Measurements from ENCODE around the gene PTK7. TPM values are rescaled to one million over a fixed set of nuclear protein-coding genes. Genes with fewer than 3 reads are reported as not detected.
A peak's percentile ranks its signal among the peaks of the same experiment; 100 is the strongest.
"Not testable (repeated sequence)": the region's sequence is repeated elsewhere in the genome, so short reads cannot be mapped to it uniquely, and the experiment has no call there.

PTK7 gene
- total RNA-seq, 1 experiment from 2014 or later = 3.3 TPM

DNA sequence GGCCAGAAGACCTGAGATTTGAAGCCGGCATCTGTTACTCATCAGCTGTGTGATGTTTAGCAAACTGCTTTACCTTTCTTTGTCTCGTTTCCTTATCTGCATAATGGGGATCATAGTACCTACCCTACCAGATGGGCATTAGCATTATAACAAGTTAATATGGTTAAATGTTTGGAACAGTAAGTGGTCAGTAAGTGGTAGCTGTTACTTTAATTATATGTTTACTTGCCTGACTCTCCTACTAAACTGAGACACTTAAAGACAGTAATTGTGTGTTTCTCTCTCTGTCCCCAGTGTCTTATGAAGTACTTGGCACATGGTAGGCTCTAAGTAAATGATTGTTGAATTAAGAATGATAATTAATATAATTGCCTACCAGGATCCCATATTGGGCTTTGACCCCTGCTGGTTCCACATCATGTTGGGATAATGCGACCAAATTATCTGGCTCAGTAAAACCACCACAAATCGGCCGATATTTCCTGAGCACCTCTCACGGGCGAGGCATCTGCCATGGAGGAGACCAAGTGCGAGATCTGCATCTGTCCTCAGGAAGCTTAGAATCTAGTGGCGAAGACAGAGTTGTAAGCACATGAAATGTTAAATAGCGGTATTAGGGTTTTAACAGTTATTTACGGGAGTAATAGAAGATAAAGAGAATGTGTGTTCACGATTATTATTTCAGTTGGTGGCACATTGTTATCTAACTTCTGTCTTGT is 31.4 kb downstream of the PTK7 start:
- H3K9me2 ChIP-seq (replicated peaks; ENCODE audit: insufficient read depth, low read length) = no peaks in the 10 kb centered on the region
- no peak for DNase-seq
- H3K79me2 ChIP-seq (ENCODE audit: low read length) = no peaks in the 10 kb centered on the region

DNA sequence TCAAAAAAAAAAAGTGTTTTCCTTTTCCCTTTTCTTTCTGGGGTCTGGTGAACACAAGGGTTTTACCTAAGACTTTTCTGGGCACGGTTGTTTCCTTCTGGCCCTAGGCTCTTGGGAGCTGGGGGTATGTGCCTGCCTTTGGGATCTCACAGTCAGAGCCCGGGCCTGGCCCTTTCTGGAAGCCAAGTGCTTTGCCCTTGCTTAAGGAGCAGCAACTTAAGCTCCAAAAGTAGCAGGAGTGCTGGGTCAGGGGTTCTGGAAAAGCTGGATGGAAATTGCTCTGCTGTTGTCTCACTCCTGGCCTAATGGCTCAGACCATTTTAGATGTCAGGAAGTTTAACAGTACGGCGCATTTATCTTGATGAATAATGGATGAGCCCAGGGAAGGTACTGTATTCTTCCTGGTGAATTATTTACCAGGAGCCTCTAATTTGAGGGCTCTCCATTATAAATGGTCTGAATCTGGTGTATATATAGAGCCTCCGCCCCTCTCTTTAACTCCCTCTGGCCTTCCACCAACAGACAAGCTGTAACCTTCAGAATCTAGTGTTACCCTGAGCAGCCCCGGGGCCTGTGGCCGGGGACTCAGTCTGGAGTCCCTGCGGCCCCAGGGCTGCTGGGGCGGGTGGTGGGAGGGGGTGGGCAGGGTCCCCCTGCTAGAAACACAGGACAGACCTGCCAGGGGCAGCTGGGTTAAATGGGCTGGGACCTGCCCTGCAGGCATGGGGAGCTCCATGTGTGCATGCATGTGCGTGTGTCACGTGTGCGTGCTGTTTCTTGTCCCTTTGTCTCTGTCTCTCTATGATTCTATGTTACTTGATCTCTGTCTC is 37.5 kb downstream of the PTK7 start:
- Histone ChIP-seq H3K4me1 (ENCODE audit: low read length) (no peaks in the 10 kb centered on the region), H3K9ac (ENCODE audit: low read length) (no peak overlapping the region), H2AFZ (ENCODE audit: low read length) (no peak overlapping the region), H3K79me2 (ENCODE audit: low read length) (no peaks in the 10 kb centered on the region), H4K20me1 (ENCODE audit: insufficient read depth, low read depth, low read length) (no peaks in the 10 kb centered on the region), H3K4me2 (ENCODE audit: low read depth, low read length, poor library complexity, severe bottlenecking) (no peak overlapping the region), H3K36me3 (ENCODE audit: insufficient read depth, low read length) (no peaks in the 10 kb centered on the region), H3K4me3 (ENCODE audit: low read length) (no peak overlapping the region), H3K9me3 (ENCODE audit: low read length) (no peaks in the 10 kb centered on the region), H3K27ac (ENCODE audit: low read length) (no peak overlapping the region), H3K9me2 (replicated peaks; ENCODE audit: insufficient read depth, low read length) (no peaks in the 10 kb centered on the region), H3K27me3 (ENCODE audit: low read length) (no peaks in the 10 kb centered on the region)
- no peak for DNase-seq

More for the DNA sequence above, 31.4 kb downstream of the PTK7 start:
- Histone ChIP-seq H3K9ac (ENCODE audit: low read length) (no peak overlapping the region), H3K4me1 (ENCODE audit: low read length) (no peaks in the 10 kb centered on the region), H3K27me3 (ENCODE audit: low read length) (no peaks in the 10 kb centered on the region), H2AFZ (ENCODE audit: low read length) (no peak overlapping the region), H3K4me3 (ENCODE audit: low read length) (no peak overlapping the region), H3K9me3 (ENCODE audit: low read length) (no peaks in the 10 kb centered on the region), H3K4me2 (ENCODE audit: low read depth, low read length, poor library complexity, severe bottlenecking) (no peak overlapping the region), H3K27ac (ENCODE audit: low read length) (no peak overlapping the region), H3K36me3 (ENCODE audit: insufficient read depth, low read length) (no peaks in the 10 kb centered on the region), H4K20me1 (ENCODE audit: insufficient read depth, low read depth, low read length) (no peaks in the 10 kb centered on the region)

DNA sequence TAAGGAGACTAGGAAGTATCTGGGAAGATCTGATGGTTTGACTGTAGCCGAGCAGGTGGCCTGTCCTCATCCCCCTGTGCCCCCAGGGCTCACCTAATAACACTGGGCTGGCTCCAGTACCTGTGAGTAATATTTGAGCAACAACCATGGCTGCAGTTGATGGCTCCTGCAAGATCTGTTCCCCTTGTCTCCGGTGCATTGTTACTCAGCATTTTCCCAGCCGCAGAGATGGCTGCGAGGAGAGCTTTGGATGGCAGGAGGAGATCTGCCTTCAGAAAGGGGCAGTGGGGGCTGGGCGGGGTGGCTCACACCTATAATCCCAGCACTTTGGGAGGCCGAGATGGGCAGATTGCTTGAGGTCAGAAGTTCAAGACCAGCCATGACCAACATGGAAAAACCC is 39.3 kb downstream of the PTK7 start:
- H3K9me3 ChIP-seq (ENCODE audit: low read length) = no peaks in the 10 kb centered on the region

DNA sequence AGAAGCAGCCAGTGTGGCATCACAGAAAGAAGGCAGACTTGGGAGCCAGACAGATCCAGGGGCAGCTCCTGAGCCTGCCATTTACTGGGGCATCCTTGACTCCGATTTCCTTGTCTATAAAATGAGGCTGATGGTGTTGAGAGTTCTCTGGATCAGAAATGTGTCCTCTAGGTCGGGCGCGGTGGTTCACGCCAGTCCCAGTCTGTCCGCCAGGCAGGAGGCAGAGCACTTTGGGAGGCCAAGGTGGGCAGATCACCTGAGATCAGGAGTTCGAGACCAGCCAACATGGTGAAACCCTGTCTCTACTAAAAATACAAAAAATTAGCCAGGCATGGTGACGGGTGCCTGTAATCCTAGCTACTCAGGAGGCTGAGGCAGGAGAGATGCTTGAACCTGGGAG is 41.4 kb downstream of the PTK7 start:
- H3K27me3 ChIP-seq (ENCODE audit: low read length); H3K4me2 ChIP-seq (ENCODE audit: low read depth, low read length, poor library complexity, severe bottlenecking); H3K27ac ChIP-seq (ENCODE audit: low read length); H3K9me3 ChIP-seq (ENCODE audit: low read length); H3K79me2 ChIP-seq (ENCODE audit: low read length); H3K9me2 ChIP-seq (replicated peaks; ENCODE audit: insufficient read depth, low read length); H4K20me1 ChIP-seq (ENCODE audit: insufficient read depth, low read depth, low read length); DNase-seq; H3K4me1 ChIP-seq (ENCODE audit: low read length); H3K36me3 ChIP-seq (ENCODE audit: insufficient read depth, low read length); H3K4me3 ChIP-seq (ENCODE audit: low read length); H3K9ac ChIP-seq (ENCODE audit: low read length); H2AFZ ChIP-seq (ENCODE audit: low read length): not testable (repeated sequence)

More for the DNA sequence above, 39.3 kb downstream of the PTK7 start:
- no peaks in the 10 kb centered on the region for H3K27me3 ChIP-seq (ENCODE audit: low read length)
- no peaks in the 10 kb centered on the region for H3K36me3 ChIP-seq (ENCODE audit: insufficient read depth, low read length)
- no peak for DNase-seq
- no peaks in the 10 kb centered on the region for H3K4me1 ChIP-seq (ENCODE audit: low read length)
- no peak overlapping the region for H3K27ac ChIP-seq (ENCODE audit: low read length)
- no peak overlapping the region for H3K4me2 ChIP-seq (ENCODE audit: low read depth, low read length, poor library complexity, severe bottlenecking)
- H3K9me2 ChIP-seq (replicated peaks; ENCODE audit: insufficient read depth, low read length) = no peaks in the 10 kb centered on the region
- H3K79me2 ChIP-seq (ENCODE audit: low read length) = no peaks in the 10 kb centered on the region
- no peak overlapping the region for H3K9ac ChIP-seq (ENCODE audit: low read length)
- H2AFZ ChIP-seq (ENCODE audit: low read length) = no peak overlapping the region
- H4K20me1 ChIP-seq (ENCODE audit: insufficient read depth, low read depth, low read length) = no peaks in the 10 kb centered on the region
- no peak overlapping the region for H3K4me3 ChIP-seq (ENCODE audit: low read length)

- no peaks in the 10 kb centered on the region for H3K27me3 ChIP-seq (ENCODE audit: low read length)
- H3K9me2 ChIP-seq (replicated peaks; ENCODE audit: insufficient read depth, low read length) = no peaks in the 10 kb centered on the region
- no peak for DNase-seq
- H3K4me3 ChIP-seq (ENCODE audit: low read length) = no peak overlapping the region
- no peak overlapping the region for H3K4me2 ChIP-seq (ENCODE audit: low read depth, low read length, poor library complexity, severe bottlenecking)
- H2AFZ ChIP-seq (ENCODE audit: low read length) = no peak overlapping the region
- no peaks in the 10 kb centered on the region for H3K79me2 ChIP-seq (ENCODE audit: low read length)
- no peaks in the 10 kb centered on the region for H3K9me3 ChIP-seq (ENCODE audit: low read length)
- no peak overlapping the region for H3K27ac ChIP-seq (ENCODE audit: low read length)
- no peaks in the 10 kb centered on the region for H3K36me3 ChIP-seq (ENCODE audit: insufficient read depth, low read length)
- H3K9ac ChIP-seq (ENCODE audit: low read length) = no peak overlapping the region
- H4K20me1 ChIP-seq (ENCODE audit: insufficient read depth, low read depth, low read length) = no peaks in the 10 kb centered on the region
- H3K4me1 ChIP-seq (ENCODE audit: low read length) = peaks cover 4% of the 10 kb centered on the region
Measured at GRCh38 chr6:43119482-43119881, 43.4 kb downstream of the PTK7 start.

DNA sequence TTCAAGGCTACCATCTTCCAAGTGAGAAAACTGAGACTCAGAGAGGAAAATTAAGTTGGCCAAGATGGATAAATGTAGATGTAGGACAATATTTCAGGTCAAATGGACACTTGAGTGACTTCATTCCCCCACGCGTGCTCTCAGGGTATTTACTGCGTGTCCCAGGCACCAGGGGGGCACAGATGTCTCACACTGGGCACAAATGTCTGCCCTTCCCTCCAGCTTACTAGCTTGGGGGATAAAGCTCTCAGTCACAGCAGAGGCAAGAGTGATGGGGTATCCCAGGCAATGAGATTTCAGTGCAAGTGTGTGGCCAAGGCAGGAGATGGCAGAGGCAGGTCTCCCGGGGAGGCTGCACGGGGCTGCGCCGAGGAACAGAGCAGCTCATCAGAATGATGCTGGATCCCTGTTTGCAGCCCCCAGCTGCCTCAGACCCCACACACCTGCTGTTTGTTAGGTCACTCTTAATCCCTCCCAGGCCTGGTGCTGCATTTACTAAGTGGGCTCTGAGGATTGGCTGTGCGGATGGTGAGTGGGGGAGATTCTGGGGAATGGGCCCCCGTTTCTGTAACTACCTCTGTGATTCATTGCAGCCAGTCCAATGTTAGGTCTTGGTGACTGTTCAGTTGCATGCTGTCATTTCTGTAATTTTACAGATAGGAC is 44.1 kb downstream of the PTK7 start:
- no peak overlapping the region for H2AFZ ChIP-seq (ENCODE audit: low read length)
- H3K36me3 ChIP-seq (ENCODE audit: insufficient read depth, low read length) = no peaks in the 10 kb centered on the region
- DNase-seq = no peak
- no peaks in the 10 kb centered on the region for H3K9me3 ChIP-seq (ENCODE audit: low read length)
- no peak overlapping the region for H3K4me3 ChIP-seq (ENCODE audit: low read length)
- H3K27me3 ChIP-seq (ENCODE audit: low read length) = no peaks in the 10 kb centered on the region
- no peak overlapping the region for H3K4me2 ChIP-seq (ENCODE audit: low read depth, low read length, poor library complexity, severe bottlenecking)
- no peaks in the 10 kb centered on the region for H4K20me1 ChIP-seq (ENCODE audit: insufficient read depth, low read depth, low read length)
- H3K9me2 ChIP-seq (replicated peaks; ENCODE audit: insufficient read depth, low read length) = no peaks in the 10 kb centered on the region
- H3K9ac ChIP-seq (ENCODE audit: low read length) = no peak overlapping the region
- no peak overlapping the region for H3K27ac ChIP-seq (ENCODE audit: low read length)
- H3K79me2 ChIP-seq (ENCODE audit: low read length) = no peaks in the 10 kb centered on the region
- H3K4me1 ChIP-seq (ENCODE audit: low read length) = peaks cover 4% of the 10 kb centered on the region

GRCh38 chr6:43120944-43121913 is 45.1 kb downstream of the PTK7 start:
- H3K27ac ChIP-seq (ENCODE audit: low read length) = no peak overlapping the region
- H3K9me2 ChIP-seq (replicated peaks; ENCODE audit: insufficient read depth, low read length) = no peaks in the 10 kb centered on the region
- H3K4me2 ChIP-seq (ENCODE audit: low read depth, low read length, poor library complexity, severe bottlenecking) = no peak overlapping the region
- peak overlapping the region; percentile 1; the same call in 1 of the 2 replicates for H3K9ac ChIP-seq (ENCODE audit: low read length)
- no peak for DNase-seq
- no peaks in the 10 kb centered on the region for H4K20me1 ChIP-seq (ENCODE audit: insufficient read depth, low read depth, low read length)
- no peak overlapping the region for H2AFZ ChIP-seq (ENCODE audit: low read length)
- peaks cover 4% of the 10 kb centered on the region for H3K4me1 ChIP-seq (ENCODE audit: low read length)
- no peaks in the 10 kb centered on the region for H3K27me3 ChIP-seq (ENCODE audit: low read length)
- no peak overlapping the region for H3K4me3 ChIP-seq (ENCODE audit: low read length)
- no peaks in the 10 kb centered on the region for H3K9me3 ChIP-seq (ENCODE audit: low read length)
- no peaks in the 10 kb centered on the region for H3K79me2 ChIP-seq (ENCODE audit: low read length)
- no peaks in the 10 kb centered on the region for H3K36me3 ChIP-seq (ENCODE audit: insufficient read depth, low read length)
